ENCODE measurements around the gene CDH20.

CDH20 gene

GRCh38 chr18:61337527-61337926 is 4.3 kb downstream of the CDH20 start:
- no peak for TF ChIP-seq POLR2AphosphoS5 (IDR thresholded peaks at IDR 0.05; ENCODE audit: low read depth, low read length)
- no peak for TF ChIP-seq POLR2A (IDR thresholded peaks at IDR 0.05; ENCODE audit: low read depth, low read length)
- no peak for TF ChIP-seq POU2F2 (IDR thresholded peaks at IDR 0.05; ENCODE audit: low read depth, low read length)
- no peak for TF ChIP-seq PAX5 (IDR thresholded peaks at IDR 0.05; ENCODE audit: insufficient read depth, low read length, severe bottlenecking)
- TF ChIP-seq TAF1 (IDR thresholded peaks at IDR 0.05; ENCODE audit: low read depth, low read length), result no peak
- TF ChIP-seq SPI1 (IDR thresholded peaks at IDR 0.05; ENCODE audit: low read depth, low read length), result no peak
- no peak for DNase-seq (ENCODE audit: insufficient read length, low spot score)
- FAIRE-seq, result no peak

GRCh38 chr18:61340148-61340547 is 6.9 kb downstream of the CDH20 start:
- FAIRE-seq (no peak), DNase-seq (ENCODE audit: insufficient read length, low spot score) (no peak)
- TF ChIP-seq SPI1 (IDR thresholded peaks at IDR 0.05; ENCODE audit: low read depth, low read length), result no peak
- no peak for TF ChIP-seq PAX5 (IDR thresholded peaks at IDR 0.05; ENCODE audit: insufficient read depth, low read length, severe bottlenecking)
- no peak for TF ChIP-seq POLR2AphosphoS5 (IDR thresholded peaks at IDR 0.05; ENCODE audit: low read depth, low read length)
- TF ChIP-seq TAF1 (IDR thresholded peaks at IDR 0.05; ENCODE audit: low read depth, low read length), result no peak
- no peak for TF ChIP-seq POLR2A (IDR thresholded peaks at IDR 0.05; ENCODE audit: low read depth, low read length)
- no peak for TF ChIP-seq POU2F2 (IDR thresholded peaks at IDR 0.05; ENCODE audit: low read depth, low read length)

- no peak for DNase-seq (ENCODE audit: insufficient read length, low spot score)
- TF ChIP-seq POLR2AphosphoS5 (IDR thresholded peaks at IDR 0.05; ENCODE audit: low read depth, low read length) (no peak), POU2F2 (IDR thresholded peaks at IDR 0.05; ENCODE audit: low read depth, low read length) (no peak), SPI1 (IDR thresholded peaks at IDR 0.05; ENCODE audit: low read depth, low read length) (no peak), POLR2A (IDR thresholded peaks at IDR 0.05; ENCODE audit: low read depth, low read length) (no peak), TAF1 (IDR thresholded peaks at IDR 0.05; ENCODE audit: low read depth, low read length) (no peak), PAX5 (IDR thresholded peaks at IDR 0.05; ENCODE audit: insufficient read depth, low read length, severe bottlenecking) (no peak)
- FAIRE-seq, result no peak
These were observed 15.0 kb downstream of the CDH20 start for GRCh38 chr18:61348230-61348629.

GRCh38 chr18:61350578-61350977 is 17.3 kb downstream of the CDH20 start:
- DNase-seq (ENCODE audit: insufficient read length, low spot score), result no peak
- no peak for FAIRE-seq
- no peak for TF ChIP-seq POU2F2 (IDR thresholded peaks at IDR 0.05; ENCODE audit: low read depth, low read length)
- TF ChIP-seq POLR2A (IDR thresholded peaks at IDR 0.05; ENCODE audit: low read depth, low read length), result no peak
- no peak for TF ChIP-seq PAX5 (IDR thresholded peaks at IDR 0.05; ENCODE audit: insufficient read depth, low read length, severe bottlenecking)
- TF ChIP-seq POLR2AphosphoS5 (IDR thresholded peaks at IDR 0.05; ENCODE audit: low read depth, low read length), result no peak
- TF ChIP-seq TAF1 (IDR thresholded peaks at IDR 0.05; ENCODE audit: low read depth, low read length), result no peak
- TF ChIP-seq SPI1 (IDR thresholded peaks at IDR 0.05; ENCODE audit: low read depth, low read length), result no peak

- FAIRE-seq (no peak), DNase-seq (ENCODE audit: insufficient read length, low spot score) (no peak)
- no peak for TF ChIP-seq POLR2AphosphoS5 (IDR thresholded peaks at IDR 0.05; ENCODE audit: low read depth, low read length)
- TF ChIP-seq POLR2A (IDR thresholded peaks at IDR 0.05; ENCODE audit: low read depth, low read length), result no peak
- TF ChIP-seq PAX5 (IDR thresholded peaks at IDR 0.05; ENCODE audit: insufficient read depth, low read length, severe bottlenecking), result no peak
- no peak for TF ChIP-seq TAF1 (IDR thresholded peaks at IDR 0.05; ENCODE audit: low read depth, low read length)
- no peak for TF ChIP-seq POU2F2 (IDR thresholded peaks at IDR 0.05; ENCODE audit: low read depth, low read length)
- no peak for TF ChIP-seq SPI1 (IDR thresholded peaks at IDR 0.05; ENCODE audit: low read depth, low read length)
These were observed 18.8 kb downstream of the CDH20 start for GRCh38 chr18:61352059-61352458.

- FAIRE-seq, result no peak
- DNase-seq (ENCODE audit: insufficient read length, low spot score), result no peak
- no peak for TF ChIP-seq POLR2A (IDR thresholded peaks at IDR 0.05; ENCODE audit: low read depth, low read length)
- TF ChIP-seq TAF1 (IDR thresholded peaks at IDR 0.05; ENCODE audit: low read depth, low read length), result no peak
- no peak for TF ChIP-seq SPI1 (IDR thresholded peaks at IDR 0.05; ENCODE audit: low read depth, low read length)
These were observed 19.4 kb downstream of the CDH20 start for GRCh38 chr18:61352611-61353010.

- FAIRE-seq (peak; percentile 70), DNase-seq (ENCODE audit: insufficient read length, low spot score) (no peak)
- TF ChIP-seq SPI1 (IDR thresholded peaks at IDR 0.05; ENCODE audit: low read depth, low read length) (peak; percentile 26; the same call in 1 of the 2 replicates), POU2F2 (IDR thresholded peaks at IDR 0.05; ENCODE audit: low read depth, low read length) (no peak), POLR2A (IDR thresholded peaks at IDR 0.05; ENCODE audit: low read depth, low read length) (no peak), TAF1 (IDR thresholded peaks at IDR 0.05; ENCODE audit: low read depth, low read length) (no peak)
These were observed 27.5 kb downstream of the CDH20 start for GRCh38 chr18:61360404-61361383.

- FAIRE-seq (no peak), DNase-seq (ENCODE audit: insufficient read length, low spot score) (no peak)
- TF ChIP-seq TAF1 (IDR thresholded peaks at IDR 0.05; ENCODE audit: low read depth, low read length), result no peak
- no peak for TF ChIP-seq POU2F2 (IDR thresholded peaks at IDR 0.05; ENCODE audit: low read depth, low read length)
- no peak for TF ChIP-seq SPI1 (IDR thresholded peaks at IDR 0.05; ENCODE audit: low read depth, low read length)
- no peak for TF ChIP-seq PAX5 (IDR thresholded peaks at IDR 0.05; ENCODE audit: insufficient read depth, low read length, severe bottlenecking)
- no peak for TF ChIP-seq POLR2AphosphoS5 (IDR thresholded peaks at IDR 0.05; ENCODE audit: low read depth, low read length)
These were observed 29.3 kb downstream of the CDH20 start for GRCh38 chr18:61362511-61362910.

GRCh38 chr18:61364953-61365352 is 31.7 kb downstream of the CDH20 start:
- FAIRE-seq, result no peak
- no peak for TF ChIP-seq POLR2A (IDR thresholded peaks at IDR 0.05; ENCODE audit: low read depth, low read length)
- TF ChIP-seq POLR2AphosphoS5 (IDR thresholded peaks at IDR 0.05; ENCODE audit: low read depth, low read length), result no peak
- TF ChIP-seq POU2F2 (IDR thresholded peaks at IDR 0.05; ENCODE audit: low read depth, low read length), result no peak
- no peak for TF ChIP-seq TAF1 (IDR thresholded peaks at IDR 0.05; ENCODE audit: low read depth, low read length)
- no peak for TF ChIP-seq PAX5 (IDR thresholded peaks at IDR 0.05; ENCODE audit: insufficient read depth, low read length, severe bottlenecking)
- TF ChIP-seq SPI1 (IDR thresholded peaks at IDR 0.05; ENCODE audit: low read depth, low read length), result no peak
- DNase-seq (ENCODE audit: insufficient read length, low spot score), result no peak
